Transverse colon (tissue), 4 donors: Measurements from ENCODE around the gene KIF3C. TPM values are rescaled to one million over a fixed set of nuclear protein-coding genes. Genes with fewer than 3 reads are reported as not detected.

ENCODE experiments used
- DNase-seq: peaks from one replicate; pipeline ENCODE4 v3.0.0-alpha.2; 2019
- H3K27ac ChIP-seq, 4 donors: fragments of 200-600 bp; sonication (generic); 2 replicates each; pipeline ENCODE4 v1.5.1; 2016 to 2018; ENCODE audit warnings: inconsistent platforms in 4 of 4
- H3K27me3 ChIP-seq: fragments of 200-600 bp; sonication (generic); 2 replicates; pipeline ENCODE4 v1.5.1; 2017; ENCODE audit warnings: inconsistent platforms
- H3K36me3 ChIP-seq, 4 donors: fragments of 200-600 bp; sonication (generic); 2 replicates each; pipeline ENCODE4 v1.5.1; 2017 to 2019; ENCODE audit warnings: inconsistent platforms in 4 of 4
- H3K4me1 ChIP-seq, 4 donors: fragments of 200-600 bp; sonication (generic); 2 replicates each; pipeline ENCODE4 v1.5.1; 2017 to 2020; ENCODE audit warnings: inconsistent platforms in 4 of 4
- H3K4me3 ChIP-seq, 4 donors: fragments of 200-600 bp; sonication (generic); 1 replicate in 1 of 4; 2 replicates in 3 of 4; pipeline versions ENCODE4 v1.5.1 to v1.6.1; 2017 to 2019; ENCODE audit warnings: inconsistent platforms in 4 of 4
- H3K9me3 ChIP-seq, 2 donors: fragments of 200-600 bp; sonication (generic); 2 replicates each; pipeline ENCODE4 v1.5.1; 2017 to 2019; ENCODE audit warnings: inconsistent platforms in 2 of 2
- CTCF ChIP-seq, 5 experiments: fragments of 200-600 bp in 3 of 5; fragments of 450-650 bp in 2 of 5; sonication (generic) in 3 of 5; IDR thresholded peaks; 1 replicate in 2 of 5; 2 replicates in 3 of 5; pipeline ENCODE4 v1.5.1; 2016 to 2017; ENCODE audit warnings: antibody characterized with exemption in 5 of 5, inconsistent platforms in 3 of 5, mild to moderate bottlenecking in 2 of 5, moderate library complexity in 1 of 5
- EP300 ChIP-seq: sonication (generic); formaldehyde crosslinking; IDR thresholded peaks from one replicate; pipeline ENCODE4 v1.6.1; 2017; ENCODE audit warnings: antibody characterized with exemption, low read depth
- POLR2A ChIP-seq: fragments of 450-650 bp; IDR thresholded peaks from one replicate; pipeline ENCODE4 v1.6.1; 2016; ENCODE audit warnings: antibody characterized with exemption, mild to moderate bottlenecking, moderate library complexity
- POLR2AphosphoS5 ChIP-seq, 3 donors: sonication (generic); formaldehyde crosslinking; IDR thresholded peaks; one replicate each; pipeline ENCODE4 v1.6.1; 2016; ENCODE audit warnings: antibody characterized with exemption in 3 of 3
- WGBS, 2 donors: methylation state at CpG; one replicate each; pipeline ENCODE4 v1.1.5; 2018; ENCODE audit warnings: low coverage in 1 of 2; 5-methylcytosine and 5-hydroxymethylcytosine counted together
- in situ Hi-C, 4 donors: fragments of 200-750 bp; cut with MboI; loops; one replicate each; pipeline versions ENCODE4 v1.15.0 to v1.15.1; 2017; ENCODE audit warnings: low sequenced_read_pairs in 3 of 4, low pct_ligation_motif_present in 1 of 4, low pct_unique_long_range_greater_than_20kb in 1 of 4
- intact Hi-C: fragments of 100-400 bp; cut with DNase I; formaldehyde crosslinking; loops from one replicate; pipeline ENCODE4 v1.15.1; 2023; ENCODE audit warnings: low total_unique reads
- total RNA-seq, 4 donors: library from RNA; depleted of rRNA; stranded (reverse); fragments of >200 nt; gene quantifications; one replicate each; pipeline ENCODE4 v1.1.0, GENCODE V29; 2016

Gene KIF3C
- total RNA-seq, 4 donors from 2014 or later = 0.37 to 3.2 (median 2.0) TPM

- no peaks in the 10 kb centered on the region for H3K4me1 ChIP-seq
- intact Hi-C loops (no loop called here), in situ Hi-C loops (no loop called here)
- no peak for DNase-seq
- no peaks in the 10 kb centered on the region for H3K27me3 ChIP-seq
- no peak overlapping the region for H3K27ac ChIP-seq
- H3K4me3 ChIP-seq = no peak overlapping the region
- TF ChIP-seq POLR2AphosphoS5 (IDR thresholded peaks at IDR 0.05) (no peak), EP300 (no peak), POLR2A (no peak), CTCF (IDR thresholded peaks at IDR 0.05) (no peak)
- no peaks in the 10 kb centered on the region for H3K9me3 ChIP-seq
- no peaks in the 10 kb centered on the region for H3K36me3 ChIP-seq
- WGBS, 2 donors = 91 to 100% methylated on average over 1 to 2 of the region's 2 CpGs
These were observed 48.7 kb downstream of the KIF3C start for GRCh38 chr2:25933622-25934021.

- H3K9me3 ChIP-seq = no peaks in the 10 kb centered on the region
- intact Hi-C loops (no loop called here), in situ Hi-C loops (no loop called here)
- TF ChIP-seq POLR2A = no peak
- TF ChIP-seq EP300 = no peak
- no peak for TF ChIP-seq POLR2AphosphoS5 (IDR thresholded peaks at IDR 0.05)
- TF ChIP-seq CTCF (IDR thresholded peaks at IDR 0.05) = no peak
- 85 to 89% methylated on average over 4 to 14 of the region's 14 CpGs for WGBS, 2 donors
- no peaks in the 10 kb centered on the region for H3K4me1 ChIP-seq
- no peak for DNase-seq
- H3K4me3 ChIP-seq = no peak overlapping the region
- H3K27me3 ChIP-seq = no peaks in the 10 kb centered on the region
- no peak overlapping the region for H3K27ac ChIP-seq
- no peaks in the 10 kb centered on the region for H3K36me3 ChIP-seq
These were observed 52.4 kb downstream of the KIF3C start for GRCh38 chr2:25929789-25930473.

- 95 to 96% methylated on average over 10 to 18 of the region's 18 CpGs for WGBS, 2 donors
- in situ Hi-C loops = no loop called here
These were observed 53.6 kb downstream of the KIF3C start for GRCh38 chr2:25928668-25929067.

More at GRCh38 chr2:25928668-25929067, 53.6 kb downstream of the KIF3C start:
- Histone ChIP-seq H3K4me1 (no peaks in the 10 kb centered on the region), H3K36me3 (no peaks in the 10 kb centered on the region), H3K4me3 (no peak overlapping the region), H3K27ac (no peak overlapping the region), H3K27me3 (no peaks in the 10 kb centered on the region), H3K9me3 (no peaks in the 10 kb centered on the region)
- no peak for TF ChIP-seq POLR2A
- no peak for TF ChIP-seq CTCF (IDR thresholded peaks at IDR 0.05)
- TF ChIP-seq POLR2AphosphoS5 (IDR thresholded peaks at IDR 0.05) = no peak
- no peak for TF ChIP-seq EP300
- DNase-seq = no peak
- intact Hi-C loops = no loop called here
